Measurements from ENCODE around the gene USP6NL. TPM values are rescaled to one million over a fixed set of nuclear protein-coding genes. Genes with fewer than 3 reads are reported as not detected.

USP6NL gene
- total and polyA plus RNA-seq, 5 experiments from 2014 or later = 2.3 to 7.9 (median 5.4) TPM

DNA sequence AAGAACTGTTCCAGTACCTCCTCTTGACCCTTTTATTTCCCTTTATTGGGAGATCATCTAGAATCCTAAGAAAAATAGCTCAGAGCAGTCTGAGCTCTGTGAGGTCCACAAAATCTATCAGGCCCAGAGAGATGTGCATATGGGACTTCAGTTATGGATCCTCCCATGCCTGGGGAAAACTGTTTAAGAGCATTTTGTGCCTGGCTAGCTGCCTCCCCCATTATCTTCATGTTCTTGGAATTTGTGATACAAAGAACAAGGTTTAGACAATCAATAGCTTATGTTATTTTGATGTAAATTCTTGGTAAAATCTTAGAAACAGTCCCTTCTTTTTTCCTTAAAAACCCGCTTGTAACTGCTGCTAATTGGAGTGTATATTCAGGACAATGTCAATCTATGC, 75.2 kb downstream of the USP6NL start:
- DNase-seq (no peak), ATAC-seq (no peak)
- H3K27me3 Mint-ChIP-seq = no peaks in the 10 kb centered on the region
- no peaks in the 10 kb centered on the region for H3K9me3 Mint-ChIP-seq
- peaks cover 14 to 61% (median 26%) of the 10 kb centered on the region in 4 donors for H3K4me1 Mint-ChIP-seq
- POLR2A ChIA-PET = no interaction called here
- H3K27ac Mint-ChIP-seq = peak overlapping the region in 1 of 10 donors; percentile 19
- H3K4me3 Mint-ChIP-seq = no peak overlapping the region
- H3K36me3 Mint-ChIP-seq = peaks cover 0 to 3% (median 3%) of the 10 kb centered on the region in 3 donors

DNA sequence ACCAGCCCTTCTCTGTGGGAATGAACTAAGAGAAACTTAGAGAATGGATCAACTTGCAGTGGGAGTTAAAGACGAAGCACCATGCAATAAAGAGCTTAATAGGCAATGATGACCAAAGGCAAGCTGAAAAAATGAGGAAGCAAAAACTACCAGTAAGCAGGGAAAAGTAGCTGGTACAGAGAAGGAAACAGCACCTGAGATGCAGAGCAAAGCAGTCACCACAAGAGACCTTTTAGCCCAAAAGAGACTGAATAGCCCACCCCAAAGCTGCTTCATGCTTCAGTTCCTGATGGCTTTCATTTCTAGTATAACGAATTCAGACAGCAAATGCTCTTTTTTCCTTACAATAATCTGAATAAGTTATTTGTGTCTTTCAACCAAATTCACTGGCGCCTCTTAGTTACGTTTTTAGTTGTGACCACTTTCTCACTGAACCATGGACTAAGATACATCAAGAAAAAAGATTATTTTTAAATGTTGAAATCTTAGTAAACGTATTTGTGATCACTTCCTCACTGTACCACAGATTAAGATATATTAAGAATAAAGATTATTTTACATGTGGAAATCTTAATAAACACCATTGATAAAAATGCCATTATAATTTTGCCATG, 76.0 kb downstream of the USP6NL start:
- H3K27ac Mint-ChIP-seq = peak overlapping the region in 2 of 10 donors; percentile 6 to 52
- ATAC-seq (no peak), DNase-seq (no peak)
- POLR2A ChIA-PET = no interaction called here
- peak overlapping the region in 1 of 10 donors; percentile 20 for H3K4me3 Mint-ChIP-seq
- H3K9me3 Mint-ChIP-seq = no peaks in the 10 kb centered on the region
- no peaks in the 10 kb centered on the region for H3K27me3 Mint-ChIP-seq
- peaks cover 0 to 3% (median 3%) of the 10 kb centered on the region in 3 donors for H3K36me3 Mint-ChIP-seq
- peaks cover 14 to 61% (median 26%) of the 10 kb centered on the region in 4 donors for H3K4me1 Mint-ChIP-seq

DNA sequence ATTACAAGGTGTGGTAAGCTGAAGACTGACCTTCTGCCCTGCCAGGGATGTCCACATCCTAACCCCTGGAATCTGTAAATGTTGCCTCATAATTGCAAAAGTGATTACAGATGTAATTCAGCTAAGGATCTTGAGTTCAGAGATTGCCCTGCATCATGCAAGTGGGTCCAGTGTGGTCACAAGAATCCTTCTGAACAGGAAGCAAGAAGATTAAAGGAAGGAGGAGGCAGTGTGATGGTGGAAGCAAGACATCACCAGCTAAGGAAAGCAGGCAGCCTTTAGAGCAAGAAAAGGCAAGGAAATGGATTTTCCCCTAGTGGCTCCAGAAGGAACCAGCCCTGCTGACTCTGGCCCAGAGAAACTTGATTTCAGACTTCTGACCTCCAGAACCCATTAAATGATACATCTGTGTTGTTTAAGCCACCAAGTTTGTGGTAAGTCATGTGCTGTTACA, 78.1 kb downstream of the USP6NL start:
- peak overlapping the region in 2 of 10 donors; percentile 14 to 23 for H3K27ac Mint-ChIP-seq
- no peaks in the 10 kb centered on the region for H3K9me3 Mint-ChIP-seq
- POLR2A ChIA-PET = interaction anchor here (1.6 kb wide), 1 partner anchor 37 kb away, joined by 3 read pairs; no protein-coding TSS in a partner anchor
- peak overlapping the region in 4 of 10 donors; percentile 3 to 47 (median 22) for H3K4me3 Mint-ChIP-seq
- peaks cover 13 to 62% (median 30%) of the 10 kb centered on the region in 4 donors for H3K4me1 Mint-ChIP-seq
- no peaks in the 10 kb centered on the region for H3K36me3 Mint-ChIP-seq
- H3K27me3 Mint-ChIP-seq = no peaks in the 10 kb centered on the region
- ATAC-seq (peak; percentile 46 to 50), DNase-seq (no peak)

DNA sequence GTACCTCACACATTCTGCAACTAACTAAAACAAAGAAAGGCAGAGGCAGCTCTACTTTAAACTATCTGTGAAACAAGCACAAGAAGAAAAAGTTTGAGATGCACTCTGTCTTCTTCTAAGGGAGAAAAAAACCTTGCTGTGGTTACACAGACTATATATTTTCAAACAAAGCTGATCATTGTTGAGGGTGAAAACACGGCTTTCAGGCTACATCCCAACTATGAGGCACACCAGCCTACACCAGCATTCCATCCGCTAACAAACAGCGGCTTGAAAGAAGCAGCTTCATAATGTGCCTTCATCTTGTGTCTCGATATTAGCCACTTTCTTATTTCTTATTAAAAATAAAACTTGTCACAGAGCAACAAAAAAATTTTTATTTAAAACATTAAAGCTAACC, 79.1 kb downstream of the USP6NL start:
- Mint-ChIP-seq H3K4me3 (peak overlapping the region in 1 of 10 donors; percentile 46), H3K4me1 (peaks cover 13 to 72% (median 39%) of the 10 kb centered on the region in 4 donors), H3K27me3 (no peaks in the 10 kb centered on the region), H3K36me3 (peaks cover 0 to under 1% (median 0%) of the 10 kb centered on the region in 3 donors), H3K9me3 (no peaks in the 10 kb centered on the region), H3K27ac (peak overlapping the region in 3 of 10 donors; percentile 8 to 74 (median 13))
- POLR2A ChIA-PET = interaction anchor here (1.6 kb wide), 1 partner anchor 36 kb away, joined by 3 read pairs; no protein-coding TSS in a partner anchor
- ATAC-seq = peak in 1 of 2 donors; percentile 28
- DNase-seq = no peak

DNA sequence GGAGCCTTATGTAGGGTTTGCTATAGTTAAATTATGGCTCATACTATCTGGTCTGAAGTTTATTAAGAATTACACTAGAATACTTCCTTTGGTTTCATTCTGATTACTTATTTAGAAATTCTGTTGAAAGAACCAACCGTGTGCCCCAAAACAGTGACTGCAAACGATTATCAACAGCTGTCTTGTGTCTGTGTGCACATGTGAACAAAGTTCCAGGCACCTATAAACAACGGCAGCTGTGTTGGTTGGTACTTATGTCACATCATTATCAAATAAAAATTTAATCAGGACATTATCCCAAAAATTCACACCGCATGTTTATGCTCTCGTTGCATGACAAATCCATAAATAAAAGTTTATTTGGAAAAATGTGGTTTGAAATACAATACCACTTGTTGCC, 80.6 kb downstream of the USP6NL start:
- no peak for ATAC-seq
- DNase-seq = no peak
- peaks cover 0 to 5% (median 2%) of the 10 kb centered on the region in 3 donors for H3K36me3 Mint-ChIP-seq
- H3K4me1 Mint-ChIP-seq = peaks cover 13 to 70% (median 45%) of the 10 kb centered on the region in 4 donors
- no peak overlapping the region for H3K4me3 Mint-ChIP-seq
- H3K27me3 Mint-ChIP-seq = no peaks in the 10 kb centered on the region
- no peak overlapping the region for H3K27ac Mint-ChIP-seq
- no peaks in the 10 kb centered on the region for H3K9me3 Mint-ChIP-seq
- POLR2A ChIA-PET = no interaction called here

DNA sequence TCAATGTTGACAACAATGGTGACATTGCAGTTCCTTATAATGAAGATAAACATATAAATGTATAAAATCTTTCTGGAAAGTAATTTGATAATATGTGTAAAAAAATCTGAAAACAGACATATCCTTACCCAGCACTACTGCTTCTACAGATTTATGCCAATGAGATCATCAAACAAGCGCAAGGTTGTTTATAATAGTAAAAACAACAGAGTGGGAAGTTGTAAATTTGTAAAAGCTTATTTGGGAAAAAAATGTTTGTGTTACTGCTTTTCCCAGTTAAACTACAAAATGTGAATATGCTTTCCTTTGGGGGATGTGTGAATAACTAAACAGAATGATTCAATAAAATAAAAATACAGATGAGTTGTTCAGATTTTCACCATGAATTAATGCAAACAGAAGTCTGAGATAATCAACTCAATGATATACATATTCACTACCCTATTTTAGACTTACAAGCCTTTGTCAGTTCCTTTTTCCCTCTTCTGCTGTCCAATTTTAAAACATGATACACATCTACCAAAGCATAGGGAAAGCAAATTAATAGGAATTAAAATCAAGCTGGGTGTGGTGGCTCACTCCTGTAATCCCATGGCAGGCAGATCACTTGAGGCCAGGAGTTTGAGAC, 82.1 kb downstream of the USP6NL start:
- Mint-ChIP-seq H3K27me3 (no peaks in the 10 kb centered on the region), H3K36me3 (peaks cover 0 to 5% (median 3%) of the 10 kb centered on the region in 3 donors), H3K4me3 (peak overlapping the region in 2 of 10 donors; percentile 3 to 83), H3K4me1 (peaks cover 13 to 57% (median 41%) of the 10 kb centered on the region in 4 donors), H3K27ac (peak overlapping the region in 1 of 10 donors; percentile 34), H3K9me3 (no peaks in the 10 kb centered on the region)
- ATAC-seq (no peak), DNase-seq (no peak)
- POLR2A ChIA-PET = no interaction called here

DNA sequence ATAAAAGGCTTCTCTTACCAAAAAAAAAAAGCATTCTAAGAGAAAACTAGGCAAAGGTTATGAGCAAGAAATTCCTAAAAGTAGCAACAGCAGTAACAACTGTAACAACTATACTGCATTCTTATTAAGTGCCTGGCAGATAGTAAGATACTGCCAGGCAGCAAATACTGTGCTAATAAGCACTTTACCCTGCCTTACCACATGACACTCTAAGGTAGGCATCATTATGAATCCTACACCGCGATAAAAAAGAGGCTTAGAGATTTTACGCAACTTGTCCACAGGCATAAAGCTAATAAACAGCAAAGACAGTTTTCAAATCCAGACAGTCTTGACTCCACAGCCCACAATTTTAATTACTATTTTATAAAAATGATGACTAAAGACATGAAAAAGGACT, 83.2 kb downstream of the USP6NL start:
- H3K4me1 Mint-ChIP-seq = peaks cover 7 to 46% (median 30%) of the 10 kb centered on the region in 4 donors
- POLR2A ChIA-PET = no interaction called here
- H3K27ac Mint-ChIP-seq = peak overlapping the region in 7 of 10 donors; percentile 41 to 90 (median 74)
- peak overlapping the region; percentile 51 to 83 (median 76) for H3K4me3 Mint-ChIP-seq
- DNase-seq (no peak), ATAC-seq (peak; percentile 33 to 42)
- H3K36me3 Mint-ChIP-seq = peaks cover 0 to 9% (median 5%) of the 10 kb centered on the region in 3 donors
- no peaks in the 10 kb centered on the region for H3K9me3 Mint-ChIP-seq
- no peaks in the 10 kb centered on the region for H3K27me3 Mint-ChIP-seq

DNA sequence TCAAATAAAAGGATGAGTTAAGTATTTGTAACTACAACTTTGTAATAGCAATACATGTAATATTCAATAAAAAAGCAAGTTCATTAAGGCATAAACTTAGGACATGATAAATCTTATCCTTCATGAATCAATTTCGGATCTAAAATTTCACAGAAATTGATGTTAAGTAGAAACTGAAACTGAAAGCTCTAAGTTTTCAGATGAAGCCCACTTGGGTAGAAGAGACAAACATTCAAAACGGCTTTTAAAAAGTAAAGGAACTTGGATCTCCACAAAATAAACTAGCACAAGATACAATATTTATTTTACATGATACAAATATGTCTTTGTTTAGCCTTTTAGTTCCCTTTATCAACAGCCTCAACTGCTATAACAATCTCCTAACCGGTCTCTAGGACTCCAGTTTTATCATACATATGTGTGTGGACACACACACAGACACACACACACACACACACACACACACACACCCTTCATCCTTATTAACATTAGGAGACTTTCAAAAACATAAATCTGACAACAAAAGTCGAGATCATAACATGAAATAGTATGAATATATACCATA, 83.7 kb downstream of the USP6NL start:
- Mint-ChIP-seq H3K27ac (peak overlapping the region; percentile 16 to 90 (median 72)), H3K4me1 (peaks cover 3 to 41% (median 25%) of the 10 kb centered on the region in 4 donors), H3K9me3 (no peaks in the 10 kb centered on the region), H3K4me3 (peak overlapping the region; percentile 51 to 83 (median 76)), H3K36me3 (peaks cover 0 to 9% (median 5%) of the 10 kb centered on the region in 3 donors), H3K27me3 (no peaks in the 10 kb centered on the region)
- DNase-seq = peak in 2 of 10 donors; percentile 23 to 32
- peak; percentile 23 to 25 for ATAC-seq
- POLR2A ChIA-PET = interaction anchor here (0.8 kb wide), 1 partner anchor 214 kb away, joined by 3 read pairs; no protein-coding TSS in a partner anchor

DNA sequence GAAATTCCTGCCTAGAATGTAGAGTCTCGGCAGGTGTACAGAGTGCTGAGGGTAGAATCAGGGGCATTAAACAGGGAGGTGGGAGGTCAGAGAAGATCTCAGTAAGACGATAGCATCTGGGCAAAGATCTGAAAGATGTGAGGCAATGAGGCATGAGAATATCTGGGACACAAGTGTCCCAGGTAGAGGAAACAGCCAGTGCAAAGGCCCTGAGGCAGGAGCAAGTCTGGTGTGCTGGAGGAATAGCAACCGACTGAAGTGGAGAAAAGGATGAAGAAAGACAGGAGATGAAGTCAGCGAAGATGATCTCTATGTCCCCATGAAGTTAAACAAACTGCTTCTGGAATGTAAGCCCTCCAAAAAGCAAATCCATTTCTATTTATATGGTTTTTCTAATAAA, 84.4 kb downstream of the USP6NL start:
- DNase-seq = no peak
- Mint-ChIP-seq H3K27ac (peak overlapping the region in 9 of 10 donors; percentile 6 to 90 (median 46)), H3K4me1 (peaks cover 3 to 35% (median 23%) of the 10 kb centered on the region in 4 donors), H3K4me3 (peak overlapping the region in 9 of 10 donors; percentile 25 to 83 (median 73)), H3K27me3 (no peaks in the 10 kb centered on the region), H3K36me3 (peaks cover 0 to 9% (median 5%) of the 10 kb centered on the region in 3 donors), H3K9me3 (no peaks in the 10 kb centered on the region)
- POLR2A ChIA-PET = interaction anchor here (0.8 kb wide), 1 partner anchor 214 kb away, joined by 3 read pairs; no protein-coding TSS in a partner anchor
- no peak for ATAC-seq

DNA sequence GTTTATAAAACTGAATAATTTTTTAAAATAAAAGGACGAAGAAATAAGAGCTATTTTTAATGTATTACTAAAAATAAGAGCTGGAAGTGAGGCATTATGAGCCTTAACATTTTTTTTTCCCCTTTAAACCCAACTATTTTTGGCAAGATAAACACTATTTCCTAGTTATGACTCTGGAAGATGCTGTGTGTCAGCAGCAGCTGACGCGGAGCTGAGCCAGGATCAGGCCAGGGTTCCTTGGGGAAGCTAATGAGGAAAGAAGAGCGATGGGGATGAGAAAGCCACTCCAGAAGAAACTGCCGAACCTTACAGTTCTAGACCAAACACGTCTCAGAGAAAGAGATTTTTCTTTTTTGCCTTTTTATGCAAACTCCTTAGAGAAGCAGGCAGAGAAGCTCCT, 85.9 kb downstream of the USP6NL start:
- Mint-ChIP-seq H3K9me3 (no peaks in the 10 kb centered on the region), H3K4me3 (no peak overlapping the region), H3K36me3 (peaks cover 0 to 9% (median 5%) of the 10 kb centered on the region in 3 donors), H3K27ac (no peak overlapping the region), H3K4me1 (peaks cover 3 to 29% (median 23%) of the 10 kb centered on the region in 4 donors), H3K27me3 (no peaks in the 10 kb centered on the region)
- no peak for ATAC-seq
- POLR2A ChIA-PET = no interaction called here
- DNase-seq = no peak

DNA sequence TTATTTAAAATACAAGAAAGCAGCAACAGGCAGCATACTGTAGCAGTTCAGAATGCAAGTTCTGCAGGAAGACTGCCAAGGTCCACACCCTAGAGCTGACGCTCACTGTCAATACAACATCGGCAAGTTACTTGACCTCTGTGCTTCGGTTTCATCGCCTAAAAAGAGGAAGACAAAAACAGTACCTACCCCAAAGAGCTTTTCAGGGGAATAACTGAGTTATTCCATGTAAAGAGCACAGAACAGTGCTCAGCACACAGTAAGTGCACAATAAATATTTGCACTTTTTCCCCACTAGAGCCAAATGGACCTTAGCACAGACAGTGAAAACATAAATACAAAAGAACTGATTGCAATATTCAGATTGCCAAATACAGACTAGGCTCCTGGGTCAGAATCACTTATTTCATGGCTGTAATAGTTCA, 88.6 kb downstream of the USP6NL start:
- ATAC-seq (no peak), DNase-seq (no peak)
- peaks cover 0 to 9% (median 5%) of the 10 kb centered on the region in 3 donors for H3K36me3 Mint-ChIP-seq
- no peak overlapping the region for H3K27ac Mint-ChIP-seq
- peaks cover 0 to 12% (median 9%) of the 10 kb centered on the region in 4 donors for H3K4me1 Mint-ChIP-seq
- no peaks in the 10 kb centered on the region for H3K9me3 Mint-ChIP-seq
- POLR2A ChIA-PET = no interaction called here
- H3K4me3 Mint-ChIP-seq = no peak overlapping the region
- no peaks in the 10 kb centered on the region for H3K27me3 Mint-ChIP-seq

DNA sequence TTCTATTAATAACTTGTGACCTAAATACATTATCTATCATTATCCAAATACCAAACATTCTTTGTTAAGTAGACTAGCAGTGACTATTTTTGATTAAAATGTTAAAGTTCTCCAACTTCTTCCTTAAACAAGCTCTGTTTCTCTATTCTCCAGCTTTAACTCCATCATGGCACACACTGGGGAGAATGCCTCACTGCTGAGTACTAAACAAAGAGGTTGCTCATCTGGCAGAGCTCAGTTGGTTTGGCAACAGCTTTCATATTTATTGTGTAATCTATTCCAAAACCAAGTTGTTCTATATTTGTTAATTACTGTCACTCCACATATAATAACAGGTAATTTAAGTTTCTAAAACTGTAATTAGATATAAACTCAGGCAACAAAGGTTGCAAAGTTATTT, 89.6 kb downstream of the USP6NL start:
- H3K9me3 Mint-ChIP-seq = no peaks in the 10 kb centered on the region
- H3K4me1 Mint-ChIP-seq = peaks cover 0 to 7% (median 2%) of the 10 kb centered on the region in 4 donors
- POLR2A ChIA-PET = interaction anchor here (0.5 kb wide), 1 partner anchor 196 kb away, joined by 6 read pairs; no protein-coding TSS in a partner anchor
- no peak overlapping the region for H3K4me3 Mint-ChIP-seq
- peaks cover 0 to 9% (median under 1%) of the 10 kb centered on the region in 3 donors for H3K36me3 Mint-ChIP-seq
- no peak for ATAC-seq
- no peaks in the 10 kb centered on the region for H3K27me3 Mint-ChIP-seq
- H3K27ac Mint-ChIP-seq = no peak overlapping the region
- DNase-seq = no peak
